GM19372 (cell line): ENCODE results near the gene NELL2.

ENCODE experiments used
- ATAC-seq: cut with Tn5 transposase; IDR thresholded peaks from one replicate; pipeline ENCODE4 v1.9.1; 2021; ENCODE audit warnings: mild to moderate bottlenecking, low read depth, moderate library complexity; ENCODE audit not compliant: unreplicated experiment

Gene NELL2

GRCh38 chr12:44637875-44638274 is 238.2 kb downstream of the NELL2 start:
- ATAC-seq, result no peak

GRCh38 chr12:44628180-44628579 is 247.9 kb downstream of the NELL2 start:
- no peak for ATAC-seq

GRCh38 chr12:44627387-44628166 is 248.5 kb downstream of the NELL2 start:
- ATAC-seq, result no peak

GRCh38 chr12:44626883-44627282 is 249.2 kb downstream of the NELL2 start:
- ATAC-seq, result no peak

GRCh38 chr12:44618946-44619345 is 257.2 kb downstream of the NELL2 start:
- no peak for ATAC-seq

- ATAC-seq, result no peak
Measured at GRCh38 chr12:44616402-44616801, 259.7 kb downstream of the NELL2 start.

- no peak for ATAC-seq
Measured at GRCh38 chr12:44611538-44611937, 264.6 kb downstream of the NELL2 start.

GRCh38 chr12:44603701-44604100 is 272.4 kb downstream of the NELL2 start:
- ATAC-seq, result no peak

GRCh38 chr12:44592626-44593025 is 283.5 kb downstream of the NELL2 start:
- ATAC-seq, result no peak

GRCh38 chr12:44589697-44590096 is 286.4 kb downstream of the NELL2 start:
- ATAC-seq, result no peak

GRCh38 chr12:44588651-44589050 is 287.5 kb downstream of the NELL2 start:
- no peak for ATAC-seq

- ATAC-seq, result no peak
Measured at GRCh38 chr12:44584625-44585024, 291.5 kb downstream of the NELL2 start.

- no peak for ATAC-seq
Measured at GRCh38 chr12:44582521-44582920, 293.6 kb downstream of the NELL2 start.

GRCh38 chr12:44581642-44582242 is 294.4 kb downstream of the NELL2 start:
- no peak for ATAC-seq

- no peak for ATAC-seq
Measured at GRCh38 chr12:44574586-44574985, 301.5 kb downstream of the NELL2 start.

GRCh38 chr12:44573723-44574122 is 302.4 kb downstream of the NELL2 start:
- ATAC-seq, result no peak

GRCh38 chr12:44571006-44571550 is 305.0 kb downstream of the NELL2 start:
- ATAC-seq, result no peak

GRCh38 chr12:44570036-44570583 is 306.0 kb downstream of the NELL2 start:
- no peak for ATAC-seq

- ATAC-seq, result no peak
Measured at GRCh38 chr12:44565163-44565562, 311.0 kb downstream of the NELL2 start.

- ATAC-seq, result no peak
Measured at GRCh38 chr12:44563486-44563885, 312.6 kb downstream of the NELL2 start.

- ATAC-seq, result no peak
Measured at GRCh38 chr12:44558340-44559100, 317.6 kb downstream of the NELL2 start.
